IMR-90 (cell line): Measurements from ENCODE around the gene LGSN. TPM values are rescaled to one million over a fixed set of nuclear protein-coding genes. Genes with fewer than 3 reads are reported as not detected.

Experiments used
- ATAC-seq: fragments of 200-7000 bp; cut with Tn5 transposase; 2 replicates; pipeline ENCODE4 v1.9.1; 2020; ENCODE audit warnings: low read depth, mild to moderate bottlenecking, moderate library complexity
- BruUV-seq: library from RNA; stranded (reverse); fragments of 400-500 nt; replicated peaks from 2 replicates; lab custom pipeline; 2021; lab: Mats Ljungman, UMichigan
- CTCF ChIA-PET: fragments of 300-600 bp; formaldehyde crosslinking; extraction: SDS; loops from one replicate; lab custom pipeline; 2021; ENCODE audit warnings: antibody characterized with exemption; lab: Yijun Ruan, JAX
- POLR2A ChIA-PET: fragments of 300-600 bp; sonication (Branson Sonifier 250); formaldehyde crosslinking; loops from one replicate; lab custom pipeline; 2022; ENCODE audit warnings: antibody characterized with exemption; ENCODE audit not compliant: unreplicated experiment; lab: Charles Lee
- DNase-seq: peaks from one replicate; pipeline ENCODE4 v3.0.0; 2013
- H2AFZ ChIP-seq: replicated peaks from 2 replicates; pipeline ENCODE3; 2013; ENCODE audit warnings: low read length, mild to moderate bottlenecking; ENCODE audit not compliant: poor library complexity
- H2AK5ac ChIP-seq: 2 replicates; pipeline ENCODE4 v1.6.1; 2013; ENCODE audit warnings: low read depth, low read length, inconsistent platforms
- H2AK9ac ChIP-seq: replicated peaks from 2 replicates; pipeline ENCODE3; 2013; ENCODE audit warnings: mild to moderate bottlenecking, low read depth, low read length, moderate library complexity; ENCODE audit not compliant: poor library complexity
- H2BK120ac ChIP-seq: 2 replicates; pipeline ENCODE4 v1.6.1; 2013; ENCODE audit warnings: low read depth, low read length, inconsistent platforms
- H2BK15ac ChIP-seq: 3 replicates; pipeline ENCODE4 v1.6.1; 2013; ENCODE audit warnings: low read depth, low read length, inconsistent platforms
- H2BK20ac ChIP-seq: 2 replicates; pipeline ENCODE4 v1.6.1; 2013; ENCODE audit warnings: low read depth, mild to moderate bottlenecking, inconsistent platforms, low read length, moderate library complexity
- H2BK5ac ChIP-seq: 2 replicates; pipeline ENCODE4 v1.6.1; 2013; ENCODE audit warnings: mild to moderate bottlenecking, low read depth, low read length, inconsistent platforms; ENCODE audit not compliant: poor library complexity, severe bottlenecking
- H3K14ac ChIP-seq: replicated peaks from 2 replicates; pipeline ENCODE4 v1.6.1; 2013; ENCODE audit warnings: low read depth, low read length, inconsistent platforms
- H3K18ac ChIP-seq: 2 replicates; pipeline ENCODE4 v1.6.1; 2013; ENCODE audit warnings: low read depth, low read length, control low read depth
- H3K23ac ChIP-seq: 2 replicates; pipeline ENCODE4 v1.6.1; 2013; ENCODE audit warnings: low read depth, low read length, inconsistent platforms
- H3K27ac ChIP-seq: 2 replicates; pipeline ENCODE4 v1.5.1; 2013; ENCODE audit warnings: mild to moderate bottlenecking, control low read depth, low read length; ENCODE audit not compliant: insufficient read depth
- H3K27me3 ChIP-seq: 2 replicates; pipeline ENCODE4 v1.6.1; 2013; ENCODE audit warnings: low read length; ENCODE audit not compliant: control insufficient read depth, insufficient read depth
- H3K36me3 ChIP-seq: 2 replicates; pipeline ENCODE4 v1.6.1; 2013; ENCODE audit warnings: low read length, mixed read lengths; ENCODE audit not compliant: control insufficient read depth, insufficient read depth
- H3K4ac ChIP-seq: 2 replicates; pipeline ENCODE4 v1.6.1; 2013; ENCODE audit warnings: low read depth, low read length, inconsistent platforms
- H3K4me1 ChIP-seq: 2 replicates; pipeline ENCODE4 v1.6.1; 2013; ENCODE audit warnings: low read length, mixed read lengths; ENCODE audit not compliant: control insufficient read depth, insufficient read depth
- H3K4me2 ChIP-seq: 2 replicates; pipeline ENCODE4 v1.6.1; 2013; ENCODE audit warnings: low read depth, mild to moderate bottlenecking, control low read depth, low read length, moderate library complexity
- H3K4me3 ChIP-seq: 2 replicates; pipeline ENCODE4 v1.5.1; 2013; ENCODE audit warnings: low read depth, mild to moderate bottlenecking, control low read depth, low read length, moderate library complexity; ENCODE audit not compliant: insufficient read depth
- H3K56ac ChIP-seq: 2 replicates; pipeline ENCODE4 v1.6.1; 2013; ENCODE audit warnings: low read length, inconsistent platforms; ENCODE audit not compliant: insufficient read depth; ENCODE audit errors: extremely low read depth
- H3K79me1 ChIP-seq, 2 experiments: 2 replicates each; pipeline ENCODE4 v1.6.1; 2013; ENCODE audit warnings: low read length in 2 of 2, inconsistent platforms in 1 of 2, low read depth in 1 of 2
- H3K9ac ChIP-seq: 2 replicates; pipeline ENCODE4 v1.6.1; 2013; ENCODE audit warnings: low read depth, low read length, control low read depth
- H3K9me1 ChIP-seq: 2 replicates; pipeline ENCODE4 v1.6.1; 2013; ENCODE audit warnings: low read length, inconsistent platforms; ENCODE audit not compliant: insufficient read depth
- H3K9me3 ChIP-seq: 2 replicates; pipeline ENCODE4 v1.6.1; 2013; ENCODE audit warnings: low read length; ENCODE audit not compliant: control insufficient read depth, insufficient read depth
- H4K20me1 ChIP-seq: 2 replicates; pipeline ENCODE4 v1.6.1; 2013; ENCODE audit warnings: low read length, inconsistent platforms; ENCODE audit not compliant: insufficient read depth
- H4K5ac ChIP-seq: 2 replicates; pipeline ENCODE4 v1.6.1; 2013; ENCODE audit warnings: mild to moderate bottlenecking, low read depth, low read length, control low read depth
- H4K8ac ChIP-seq, 2 experiments: 2 replicates each; pipeline ENCODE4 v1.6.1; 2013; ENCODE audit warnings: low read depth in 2 of 2, low read length in 2 of 2, control low read depth in 1 of 2, inconsistent platforms in 1 of 2
- H4K91ac ChIP-seq: 2 replicates; pipeline ENCODE4 v1.6.1; 2013; ENCODE audit warnings: low read depth, low read length, inconsistent platforms; ENCODE audit not compliant: insufficient read depth
- BHLHE40 ChIP-seq: fragments of 150-350 bp; IDR thresholded peaks from 2 replicates; pipeline ENCODE4 v1.6.1; 2016; ENCODE audit warnings: mild to moderate bottlenecking, low read depth, low read length
- CHD1 ChIP-seq: IDR thresholded peaks from 2 replicates; pipeline ENCODE4 v1.6.1; 2012; ENCODE audit warnings: low read depth, low read length, improper control_type of control experiment
- POLR2A ChIP-seq: IDR thresholded peaks from 2 replicates; pipeline ENCODE4 v1.6.1; 2012; ENCODE audit warnings: mild to moderate bottlenecking, low read depth, low read length
- RAD21 ChIP-seq: IDR thresholded peaks from 2 replicates; pipeline ENCODE4 v1.6.1; 2012; ENCODE audit warnings: low read length, improper control_type of control experiment
- RCOR1 ChIP-seq: IDR thresholded peaks from 2 replicates; pipeline ENCODE4 v1.6.1; 2012; ENCODE audit warnings: mild to moderate bottlenecking, low read length, improper control_type of control experiment; ENCODE audit not compliant: insufficient replicate concordance
- RFX5 ChIP-seq: IDR thresholded peaks from 2 replicates; pipeline ENCODE4 v1.8.0; 2012; ENCODE audit warnings: low read depth, mild to moderate bottlenecking, low read length, moderate library complexity
- SMC3 ChIP-seq: fragments of 150-350 bp; IDR thresholded peaks from 2 replicates; pipeline ENCODE4 v1.6.1; 2016; ENCODE audit warnings: low read depth, mild to moderate bottlenecking, antibody characterized with exemption, low read length, moderate library complexity
- WGBS, 2 experiments: methylation state at CpG; one replicate each; pipeline versions ENCODE4 v1.1.5 to v1.1.7; 2013; ENCODE audit warnings: missing lambda C conversion rate in 2 of 2; ENCODE audit not compliant: insufficient read length in 1 of 2; ENCODE audit errors: extremely low coverage in 2 of 2; 5-methylcytosine and 5-hydroxymethylcytosine counted together
- dilution Hi-C: fragments of 300-500 bp; cut with HindIII; formaldehyde crosslinking; loops from one replicate; pipeline ENCODE4 v1.14.3; 2018; ENCODE audit warnings: low sequenced_read_pairs; ENCODE audit not compliant: unreplicated experiment
- in situ Hi-C: fragments of 300-500 bp; cut with MboI; formaldehyde crosslinking; loops from 3 replicates; pipeline ENCODE4 v1.14.3; 2019; ENCODE audit warnings: low sequenced_read_pairs, inconsistent platforms, mixed read lengths
- intact Hi-C: fragments of 100-400 bp; cut with micrococcal nuclease; formaldehyde crosslinking; loops from 2 replicates; pipeline ENCODE4 v1.10.0; 2022
- polyA plus RNA-seq, 3 experiments: library from polyadenylated mRNA; depleted of rRNA; stranded (reverse); fragments of >200 nt; gene quantifications; 2 replicates each; pipeline ENCODE4 v1.2.3, GENCODE V29; 2012; ENCODE audit warnings: low replicate concordance in 1 of 3
- total RNA-seq: library from RNA; depleted of rRNA; stranded (reverse); fragments of >200 nt; gene quantifications from 2 replicates; pipeline ENCODE4 v1.2.3, GENCODE V29; 2012
- TF ChIP-seq, protein P1 (sequence below): fragments of 150-350 bp; IDR thresholded peaks from 2 replicates; pipeline ENCODE4 v1.6.1; 2017; ENCODE audit warnings: mild to moderate bottlenecking, antibody characterized with exemption, low read length, low read depth
- TF ChIP-seq, protein P2 (sequence below): conservative IDR thresholded peaks from 2 replicates; pipeline ENCODE4 v1.5.1; 2012; ENCODE audit warnings: mild to moderate bottlenecking, low read depth, low read length, improper control_type of control experiment
- TF ChIP-seq, protein P3 (sequence below): fragments of 150-350 bp; IDR thresholded peaks from 2 replicates; pipeline ENCODE4 v1.6.1; 2016; ENCODE audit warnings: low read depth, mild to moderate bottlenecking, low read length, moderate library complexity, borderline replicate concordance

LGSN gene
- total and polyA plus RNA-seq, 2 of the 4 experiments (the other 2 are of a cell fraction): not detected

DNA sequence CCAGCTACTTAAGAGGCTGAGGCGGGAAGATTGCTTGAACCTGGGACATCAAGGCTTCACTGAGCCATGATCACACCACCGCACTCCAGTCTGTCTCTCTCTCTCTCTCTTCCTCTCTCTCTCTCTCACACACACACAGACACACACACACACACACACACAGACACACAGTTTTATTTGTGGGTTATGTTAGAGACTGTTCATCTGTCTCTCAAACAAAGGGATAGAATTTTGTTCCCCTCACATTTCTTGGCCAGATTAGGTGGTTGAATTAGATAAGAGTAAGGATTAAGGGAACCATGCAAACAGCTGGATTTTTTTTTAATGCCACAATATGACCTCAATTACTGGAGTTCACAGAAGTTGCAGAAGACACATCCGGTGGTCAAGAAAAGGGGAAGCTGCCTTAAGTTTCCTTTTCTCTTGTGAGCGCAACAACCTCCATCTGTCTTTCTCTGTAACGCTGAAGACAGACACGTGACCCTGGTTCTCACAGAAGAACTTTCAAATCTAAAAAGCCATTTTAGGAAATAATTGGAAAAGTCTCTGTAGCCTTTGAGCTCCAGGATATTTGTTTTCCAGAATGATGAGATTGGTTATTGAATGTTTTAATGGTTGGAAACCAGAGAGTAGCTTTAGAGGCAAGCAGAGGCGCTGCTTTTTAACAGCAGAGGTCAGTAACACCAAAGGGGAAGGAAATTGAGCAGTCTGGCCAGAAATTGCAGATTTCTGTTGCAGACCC is 32.9 kb upstream of the LGSN start:
- no TSS peak for BruUV-seq
- POLR2A ChIA-PET: no interaction called here
- WGBS, 2 experiments: 40% methylated on average over 1 of the region's 7 CpGs; no CpG with 5 or more reads in 1 of the 2 experiments

More for the DNA sequence above, 32.9 kb upstream of the LGSN start:
- no peak overlapping the region for H2BK15ac ChIP-seq
- no peaks in the 10 kb centered on the region for H4K20me1 ChIP-seq
- peaks cover 4% of the 10 kb centered on the region for H3K4me1 ChIP-seq
- H2AK9ac ChIP-seq: peak overlapping the region; percentile 51
- dilution Hi-C loops (no loop called here), in situ Hi-C loops (loop anchor here (5.0 to 25.0 kb wide), 2 partner anchors 210 to 410 kb away; partner anchors contain the start of genes LOC128125822 and PTP4A1), intact Hi-C loops (loop anchor here (1.0 to 10.0 kb wide), 6 partner anchors 222 to 562 kb away; partner anchors contain the start of gene PHF3)
- H2AFZ ChIP-seq: peak overlapping the region; percentile 81
- peak overlapping the region; percentile 8; the same call in 1 of the 2 replicates for H2BK20ac ChIP-seq
- H3K23ac ChIP-seq: no peak overlapping the region
- H4K91ac ChIP-seq: no peak overlapping the region
- peak overlapping the region; percentile 55; the same call in 1 of the 2 replicates for H3K4me2 ChIP-seq
- H3K18ac ChIP-seq: no peak overlapping the region
- H4K5ac ChIP-seq: no peak overlapping the region
- H3K79me1 ChIP-seq: no peaks in the 10 kb centered on the region
- no peaks in the 10 kb centered on the region for H3K27me3 ChIP-seq
- H2BK5ac ChIP-seq: no peak overlapping the region
- no peaks in the 10 kb centered on the region for H3K9me1 ChIP-seq
- no peak overlapping the region for H3K27ac ChIP-seq
- H3K9me3 ChIP-seq: no peaks in the 10 kb centered on the region
- 0 out of 2 replicates have a peak overlapping the region, but pooled peaks have one; percentile 4 for H3K4ac ChIP-seq
- 0 out of 2 replicates have a peak overlapping the region, but pooled peaks have one; percentile 10 for H2AK5ac ChIP-seq
- ATAC-seq (peak; percentile 82), DNase-seq (peak; percentile 49)
- CTCF ChIA-PET: interaction anchor here (0.5 to 3.5 kb wide), 13 partner anchors 10 to 806 kb away, joined by 3 to 18 read pairs (median 3); no protein-coding TSS in a partner anchor
- no peak overlapping the region for H4K8ac ChIP-seq
- no peak overlapping the region for H3K4me3 ChIP-seq
- no peak overlapping the region for H2BK120ac ChIP-seq
- H3K14ac ChIP-seq: no peak overlapping the region
- no peaks in the 10 kb centered on the region for H3K36me3 ChIP-seq
- TF ChIP-seq, protein P1, sequence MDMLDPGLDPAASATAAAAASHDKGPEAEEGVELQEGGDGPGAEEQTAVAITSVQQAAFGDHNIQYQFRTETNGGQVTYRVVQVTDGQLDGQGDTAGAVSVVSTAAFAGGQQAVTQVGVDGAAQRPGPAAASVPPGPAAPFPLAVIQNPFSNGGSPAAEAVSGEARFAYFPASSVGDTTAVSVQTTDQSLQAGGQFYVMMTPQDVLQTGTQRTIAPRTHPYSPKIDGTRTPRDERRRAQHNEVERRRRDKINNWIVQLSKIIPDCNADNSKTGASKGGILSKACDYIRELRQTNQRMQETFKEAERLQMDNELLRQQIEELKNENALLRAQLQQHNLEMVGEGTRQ: peak; percentile 56
- TF ChIP-seq, protein P2, sequence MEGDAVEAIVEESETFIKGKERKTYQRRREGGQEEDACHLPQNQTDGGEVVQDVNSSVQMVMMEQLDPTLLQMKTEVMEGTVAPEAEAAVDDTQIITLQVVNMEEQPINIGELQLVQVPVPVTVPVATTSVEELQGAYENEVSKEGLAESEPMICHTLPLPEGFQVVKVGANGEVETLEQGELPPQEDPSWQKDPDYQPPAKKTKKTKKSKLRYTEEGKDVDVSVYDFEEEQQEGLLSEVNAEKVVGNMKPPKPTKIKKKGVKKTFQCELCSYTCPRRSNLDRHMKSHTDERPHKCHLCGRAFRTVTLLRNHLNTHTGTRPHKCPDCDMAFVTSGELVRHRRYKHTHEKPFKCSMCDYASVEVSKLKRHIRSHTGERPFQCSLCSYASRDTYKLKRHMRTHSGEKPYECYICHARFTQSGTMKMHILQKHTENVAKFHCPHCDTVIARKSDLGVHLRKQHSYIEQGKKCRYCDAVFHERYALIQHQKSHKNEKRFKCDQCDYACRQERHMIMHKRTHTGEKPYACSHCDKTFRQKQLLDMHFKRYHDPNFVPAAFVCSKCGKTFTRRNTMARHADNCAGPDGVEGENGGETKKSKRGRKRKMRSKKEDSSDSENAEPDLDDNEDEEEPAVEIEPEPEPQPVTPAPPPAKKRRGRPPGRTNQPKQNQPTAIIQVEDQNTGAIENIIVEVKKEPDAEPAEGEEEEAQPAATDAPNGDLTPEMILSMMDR: peak; percentile 72
- TF ChIP-seq RFX5 (no peak), RAD21 (peak; percentile 70), POLR2A (no peak), CHD1 (no peak), BHLHE40 (no peak), RCOR1 (no peak), SMC3 (peak; percentile 51)
- TF ChIP-seq, protein P3, sequence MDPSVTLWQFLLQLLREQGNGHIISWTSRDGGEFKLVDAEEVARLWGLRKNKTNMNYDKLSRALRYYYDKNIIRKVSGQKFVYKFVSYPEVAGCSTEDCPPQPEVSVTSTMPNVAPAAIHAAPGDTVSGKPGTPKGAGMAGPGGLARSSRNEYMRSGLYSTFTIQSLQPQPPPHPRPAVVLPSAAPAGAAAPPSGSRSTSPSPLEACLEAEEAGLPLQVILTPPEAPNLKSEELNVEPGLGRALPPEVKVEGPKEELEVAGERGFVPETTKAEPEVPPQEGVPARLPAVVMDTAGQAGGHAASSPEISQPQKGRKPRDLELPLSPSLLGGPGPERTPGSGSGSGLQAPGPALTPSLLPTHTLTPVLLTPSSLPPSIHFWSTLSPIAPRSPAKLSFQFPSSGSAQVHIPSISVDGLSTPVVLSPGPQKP: no peak
- H3K56ac ChIP-seq: no peak overlapping the region
- no peak overlapping the region for H3K9ac ChIP-seq
